Neural cell (in vitro differentiated cells): ENCODE data around the gene P2RY8.

ENCODE experiments used
- EZH2 ChIP-seq: fragments of 200-600, 300-800 bp; shearing (Covaris generic), sonication (generic); IDR thresholded peaks from 2 replicates; pipeline ENCODE4 v1.6.1; 2014; ENCODE audit warnings: antibody characterized with exemption, low read length, borderline replicate concordance, mild to moderate bottlenecking; ENCODE audit not compliant: insufficient read depth, poor library complexity, severe bottlenecking
- MXI1 ChIP-seq: fragments of 450-650 bp; conservative IDR thresholded peaks from 2 replicates; pipeline ENCODE4 v1.6.1; 2014; ENCODE audit warnings: antibody characterized with exemption, mild to moderate bottlenecking; ENCODE audit not compliant: poor library complexity, severe bottlenecking
- POLR2AphosphoS5 ChIP-seq: IDR thresholded peaks from 2 replicates; pipeline ENCODE4 v1.6.1; 2012
- TF ChIP-seq, protein P1 (sequence below): fragments of 450-650 bp; IDR thresholded peaks from 2 replicates; pipeline ENCODE4 v1.5.1; 2014; ENCODE audit warnings: antibody characterized with exemption, mild to moderate bottlenecking, moderate library complexity; ENCODE audit not compliant: poor library complexity, severe bottlenecking

DNA sequence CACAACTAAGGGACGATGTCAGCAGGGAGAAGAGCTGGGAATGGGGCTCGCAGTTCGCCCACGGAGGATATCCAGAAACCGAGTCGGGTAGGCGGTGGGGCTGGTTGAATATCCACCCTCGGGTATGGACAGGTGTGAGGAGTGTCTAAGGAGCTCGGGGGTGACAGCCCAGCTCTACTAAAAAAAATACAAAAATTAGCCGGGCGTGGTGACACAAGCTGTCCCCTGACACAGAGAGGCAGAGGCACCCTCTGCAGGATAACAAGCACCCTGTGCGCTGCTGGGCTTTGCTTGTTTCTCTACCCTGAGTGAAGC lies 72.1 kb downstream of the P2RY8 start:
- TF ChIP-seq, protein P1, sequence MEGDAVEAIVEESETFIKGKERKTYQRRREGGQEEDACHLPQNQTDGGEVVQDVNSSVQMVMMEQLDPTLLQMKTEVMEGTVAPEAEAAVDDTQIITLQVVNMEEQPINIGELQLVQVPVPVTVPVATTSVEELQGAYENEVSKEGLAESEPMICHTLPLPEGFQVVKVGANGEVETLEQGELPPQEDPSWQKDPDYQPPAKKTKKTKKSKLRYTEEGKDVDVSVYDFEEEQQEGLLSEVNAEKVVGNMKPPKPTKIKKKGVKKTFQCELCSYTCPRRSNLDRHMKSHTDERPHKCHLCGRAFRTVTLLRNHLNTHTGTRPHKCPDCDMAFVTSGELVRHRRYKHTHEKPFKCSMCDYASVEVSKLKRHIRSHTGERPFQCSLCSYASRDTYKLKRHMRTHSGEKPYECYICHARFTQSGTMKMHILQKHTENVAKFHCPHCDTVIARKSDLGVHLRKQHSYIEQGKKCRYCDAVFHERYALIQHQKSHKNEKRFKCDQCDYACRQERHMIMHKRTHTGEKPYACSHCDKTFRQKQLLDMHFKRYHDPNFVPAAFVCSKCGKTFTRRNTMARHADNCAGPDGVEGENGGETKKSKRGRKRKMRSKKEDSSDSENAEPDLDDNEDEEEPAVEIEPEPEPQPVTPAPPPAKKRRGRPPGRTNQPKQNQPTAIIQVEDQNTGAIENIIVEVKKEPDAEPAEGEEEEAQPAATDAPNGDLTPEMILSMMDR, result no peak
- TF ChIP-seq EZH2 (no peak), MXI1 (no peak), POLR2AphosphoS5 (no peak)
